Mesothelial cell of epicardium (in vitro differentiated cells): ENCODE data around the gene SRGAP2C. TPM values are rescaled to one million over a fixed set of nuclear protein-coding genes. Genes with fewer than 3 reads are reported as not detected.
"Not testable (repeated sequence)": the region's sequence is repeated elsewhere in the genome, so short reads cannot be mapped to it uniquely, and the experiment has no call there.

Experiments
- DNase-seq, 2 experiments: peaks; one replicate each; pipeline ENCODE4 v3.0.0; 2021; ENCODE audit warnings: low spot score in 2 of 2; ENCODE audit not compliant: unreplicated experiment in 2 of 2
- H3K27ac Mint-ChIP-seq: 2 replicates; pipeline ENCODE4 v1.8.0; 2021; ENCODE audit warnings: mixed read lengths
- H3K27me3 Mint-ChIP-seq: 2 replicates; pipeline ENCODE4 v1.8.0; 2021; ENCODE audit warnings: low read depth, mixed read lengths
- H3K36me3 Mint-ChIP-seq: 2 replicates; pipeline ENCODE4 v1.8.0; 2021; ENCODE audit warnings: mixed read lengths
- H3K4me1 Mint-ChIP-seq: 2 replicates; pipeline ENCODE4 v1.8.0; 2021; ENCODE audit warnings: mixed read lengths
- H3K4me3 Mint-ChIP-seq: 2 replicates; pipeline ENCODE4 v1.8.0; 2021; ENCODE audit warnings: mild to moderate bottlenecking, moderate library complexity, mixed read lengths
- H3K9me3 Mint-ChIP-seq: 2 replicates; pipeline ENCODE4 v1.8.0; 2021; ENCODE audit warnings: mixed read lengths
- total RNA-seq: library from RNA; stranded (reverse); gene quantifications from 3 replicates; pipeline ENCODE4 v1.2.1, GENCODE V29; 2021

SRGAP2C gene
- total RNA-seq, 1 donor from 2014 or later: 20.9 TPM

DNA sequence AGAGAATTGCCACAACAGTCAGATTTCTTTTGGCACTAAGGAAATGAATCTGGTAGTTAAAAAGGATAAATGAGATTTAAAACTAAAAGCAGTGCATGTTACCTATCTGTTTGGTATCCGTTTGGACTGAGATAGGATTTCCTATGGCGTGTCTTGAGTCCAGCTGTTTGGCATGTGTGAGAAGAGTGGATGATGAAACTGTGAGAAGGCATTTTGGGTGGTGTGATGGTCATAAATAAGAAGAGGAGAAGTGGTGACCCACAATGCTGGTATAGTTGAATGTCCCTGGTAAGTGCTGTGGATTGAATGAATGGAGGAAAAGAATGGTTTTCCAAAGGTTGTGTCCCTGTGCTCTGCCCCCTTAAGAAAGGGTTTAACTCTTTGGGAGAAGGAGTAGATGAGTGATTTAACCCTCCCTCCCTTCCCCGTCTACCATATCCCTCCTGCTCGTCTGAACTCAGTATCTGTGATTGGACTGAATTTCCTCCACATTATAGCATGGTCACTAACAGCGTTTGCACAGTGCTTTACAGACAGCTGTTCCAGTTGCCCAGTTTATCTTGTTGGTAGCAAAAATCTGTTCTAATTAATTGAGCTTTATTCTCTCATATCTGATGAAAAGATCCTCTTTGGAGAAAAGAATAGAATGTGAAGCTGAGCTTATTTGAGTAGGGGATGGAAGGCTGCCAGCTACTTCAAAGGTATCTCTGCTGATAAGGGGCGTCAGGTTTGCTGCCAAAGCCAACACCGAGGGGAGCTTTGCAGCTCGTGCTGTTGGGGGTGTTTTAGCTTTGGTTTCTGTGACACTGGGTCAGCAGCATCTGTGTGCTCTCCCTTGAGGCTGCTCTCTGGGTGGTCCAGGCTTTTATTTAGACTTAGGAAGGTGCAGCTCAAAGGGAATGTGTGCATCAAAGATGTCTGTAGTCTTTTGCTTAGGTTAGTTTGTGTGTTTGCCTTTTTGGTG lies 148.1 kb downstream of the SRGAP2C start:
- H3K27ac Mint-ChIP-seq, H3K9me3 Mint-ChIP-seq, H3K4me1 Mint-ChIP-seq, H3K36me3 Mint-ChIP-seq, H3K4me3 Mint-ChIP-seq, H3K27me3 Mint-ChIP-seq, DNase-seq: not testable (repeated sequence)

DNA sequence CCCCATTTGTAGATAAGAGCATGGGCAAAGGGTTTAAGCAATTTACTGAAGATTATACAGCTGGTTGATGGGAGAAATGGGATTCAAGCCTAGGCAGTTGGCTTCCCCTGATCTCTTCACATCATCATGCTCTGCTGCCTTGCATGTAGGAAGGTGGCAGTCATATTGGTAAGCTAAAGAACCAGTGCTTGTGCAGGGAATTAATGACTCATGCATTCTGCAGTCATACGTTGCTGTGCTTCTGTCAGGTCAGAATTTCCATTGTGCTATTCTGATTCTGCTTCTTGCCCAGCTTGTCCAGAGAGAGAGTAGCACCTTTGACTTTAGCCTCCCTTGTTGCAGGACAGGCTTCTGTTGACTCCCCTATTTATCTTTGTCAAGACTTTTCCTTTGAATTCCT lies 153.2 kb downstream of the SRGAP2C start:
- not testable (repeated sequence) for H3K27ac Mint-ChIP-seq, H3K4me3 Mint-ChIP-seq, DNase-seq, H3K27me3 Mint-ChIP-seq, H3K9me3 Mint-ChIP-seq, H3K4me1 Mint-ChIP-seq, H3K36me3 Mint-ChIP-seq

DNA sequence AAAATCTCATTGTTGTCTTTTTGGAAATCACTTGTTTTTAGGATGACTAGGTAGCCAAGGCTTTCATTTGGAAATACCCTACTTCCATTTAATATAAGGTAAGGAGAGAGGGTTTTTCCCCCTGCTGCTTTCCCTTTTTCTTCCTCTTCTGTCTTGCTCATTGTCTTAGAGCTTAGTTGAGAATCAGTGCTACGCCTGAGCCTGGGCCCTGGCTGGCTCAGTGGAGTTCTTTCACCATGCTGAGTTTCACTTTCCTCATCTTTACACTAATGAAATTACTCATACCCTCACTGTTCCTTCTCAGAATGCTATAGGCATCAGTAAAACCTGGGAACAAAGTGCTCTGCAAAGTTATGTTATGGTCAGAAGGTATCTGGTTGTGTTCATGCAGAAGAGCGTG lies 154.8 kb downstream of the SRGAP2C start:
- H3K9me3 Mint-ChIP-seq, H3K4me3 Mint-ChIP-seq, H3K4me1 Mint-ChIP-seq, DNase-seq, H3K27ac Mint-ChIP-seq, H3K27me3 Mint-ChIP-seq, H3K36me3 Mint-ChIP-seq: not testable (repeated sequence)

DNA sequence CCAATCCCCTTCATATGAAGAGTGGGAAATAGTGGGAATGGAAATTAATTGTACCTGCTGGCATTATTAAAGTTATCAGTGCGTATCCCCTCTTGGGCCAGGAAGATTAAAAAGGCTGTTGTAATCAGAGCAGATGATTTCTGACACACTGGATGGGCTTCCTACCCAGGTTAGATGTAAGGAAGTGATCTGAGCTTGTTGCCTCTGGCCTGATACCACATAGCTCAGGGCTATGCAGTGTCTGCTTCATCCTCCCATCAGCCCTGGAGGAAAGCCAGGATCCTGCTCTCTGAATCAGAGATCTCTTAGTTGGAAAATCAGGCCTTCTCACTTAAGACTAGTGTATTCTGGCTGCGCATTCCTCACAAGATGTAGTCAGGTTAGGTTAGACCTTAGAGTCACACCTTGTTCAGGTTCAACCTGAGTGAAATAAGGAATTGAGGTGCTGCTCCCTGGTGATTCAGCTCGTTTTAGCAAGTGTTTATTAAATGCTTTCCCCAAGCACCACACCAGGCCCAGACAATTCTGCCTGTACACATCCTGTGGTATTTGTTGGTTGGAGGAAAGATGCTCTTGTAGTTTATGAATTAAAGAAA lies 158.6 kb downstream of the SRGAP2C start:
- not testable (repeated sequence) for H3K4me3 Mint-ChIP-seq, H3K9me3 Mint-ChIP-seq, DNase-seq, H3K4me1 Mint-ChIP-seq, H3K27me3 Mint-ChIP-seq, H3K27ac Mint-ChIP-seq, H3K36me3 Mint-ChIP-seq

DNA sequence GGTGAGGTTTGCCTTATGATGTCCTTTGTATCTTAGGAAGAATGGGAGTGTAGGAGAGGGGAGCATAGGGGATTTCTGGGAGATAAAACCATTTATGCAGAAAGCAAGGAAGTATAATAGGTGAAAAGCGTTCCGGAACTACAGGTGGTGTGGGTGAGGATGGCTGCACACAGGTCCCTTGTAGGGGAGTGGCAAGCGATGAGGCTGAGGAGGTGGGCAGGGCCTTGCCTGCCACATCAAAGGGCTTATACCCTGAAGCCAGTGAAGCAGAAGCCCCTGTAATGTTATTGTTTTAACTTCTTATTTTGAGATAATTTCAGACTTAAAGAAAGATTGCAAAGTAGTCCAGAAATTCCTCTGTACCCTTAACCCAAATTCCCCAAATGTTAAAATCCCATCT lies 159.6 kb downstream of the SRGAP2C start:
- H3K4me3 Mint-ChIP-seq, H3K27me3 Mint-ChIP-seq, H3K36me3 Mint-ChIP-seq, DNase-seq, H3K27ac Mint-ChIP-seq, H3K9me3 Mint-ChIP-seq, H3K4me1 Mint-ChIP-seq: not testable (repeated sequence)

DNA sequence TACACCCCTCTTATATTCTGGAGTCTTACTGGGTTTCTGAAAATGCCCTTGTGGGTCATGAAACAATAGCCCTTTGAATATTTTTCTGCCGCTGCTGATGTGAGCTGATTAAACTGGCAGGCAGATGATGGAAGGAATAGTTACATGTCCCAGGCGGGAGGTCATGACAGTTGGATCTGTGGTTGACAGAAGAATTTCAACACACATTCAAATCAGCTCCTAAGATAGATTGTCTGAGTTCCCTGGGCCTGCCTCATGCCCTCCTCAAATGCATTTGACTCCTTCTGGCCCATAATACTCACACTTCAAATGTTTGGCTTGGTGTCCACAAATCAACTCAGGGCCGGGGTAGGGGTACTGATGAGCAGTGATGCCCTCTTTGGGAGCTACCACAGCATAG lies 161.9 kb downstream of the SRGAP2C start:
- not testable (repeated sequence) for H3K27ac Mint-ChIP-seq, H3K36me3 Mint-ChIP-seq, DNase-seq, H3K27me3 Mint-ChIP-seq, H3K4me3 Mint-ChIP-seq, H3K9me3 Mint-ChIP-seq, H3K4me1 Mint-ChIP-seq

DNA sequence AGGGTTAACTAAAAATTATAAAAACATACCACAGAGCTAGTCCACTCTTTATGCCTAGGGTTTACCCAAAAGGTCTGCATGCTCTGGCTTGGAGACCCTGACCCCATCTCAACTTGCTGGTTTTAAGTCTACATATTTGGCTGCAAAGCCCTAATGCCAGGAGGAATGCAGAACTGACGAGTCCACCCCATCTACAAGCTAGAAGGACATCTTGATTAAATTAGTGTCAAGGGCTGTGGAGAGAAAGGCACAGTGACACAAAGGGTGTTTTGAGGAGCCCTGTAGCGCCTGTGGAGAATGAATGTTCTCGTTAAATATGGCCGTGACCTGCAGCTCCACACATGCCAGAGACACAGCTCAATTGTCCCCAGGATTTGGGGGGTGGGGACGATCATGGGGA lies 162.7 kb downstream of the SRGAP2C start:
- H3K4me1 Mint-ChIP-seq: not testable (repeated sequence)

DNA sequence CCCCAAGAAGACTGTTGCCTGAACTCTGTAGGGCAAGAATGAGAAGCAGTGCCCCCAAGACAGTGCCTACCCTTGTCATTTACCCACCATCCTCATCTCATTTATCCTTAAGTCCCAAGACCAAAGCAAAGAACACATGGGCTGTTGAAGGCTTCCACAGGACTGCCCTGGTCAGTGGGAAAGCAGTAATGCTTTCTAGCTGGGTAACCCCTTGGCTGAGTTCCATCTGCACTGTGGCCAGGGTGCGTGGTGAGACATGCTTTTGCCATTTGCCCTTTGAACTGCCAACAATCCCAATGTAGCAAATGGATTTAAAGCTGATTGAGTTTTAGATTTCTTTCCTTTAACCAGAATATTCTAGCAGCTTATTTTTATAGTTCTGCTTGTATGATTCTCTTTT lies 163.3 kb downstream of the SRGAP2C start:
- H3K27ac Mint-ChIP-seq, H3K4me3 Mint-ChIP-seq, H3K4me1 Mint-ChIP-seq, H3K36me3 Mint-ChIP-seq, H3K27me3 Mint-ChIP-seq, H3K9me3 Mint-ChIP-seq, DNase-seq: not testable (repeated sequence)

More for the DNA sequence above, 162.7 kb downstream of the SRGAP2C start:
- not testable (repeated sequence) for H3K27me3 Mint-ChIP-seq, H3K36me3 Mint-ChIP-seq, H3K4me3 Mint-ChIP-seq, H3K27ac Mint-ChIP-seq, H3K9me3 Mint-ChIP-seq, DNase-seq

DNA sequence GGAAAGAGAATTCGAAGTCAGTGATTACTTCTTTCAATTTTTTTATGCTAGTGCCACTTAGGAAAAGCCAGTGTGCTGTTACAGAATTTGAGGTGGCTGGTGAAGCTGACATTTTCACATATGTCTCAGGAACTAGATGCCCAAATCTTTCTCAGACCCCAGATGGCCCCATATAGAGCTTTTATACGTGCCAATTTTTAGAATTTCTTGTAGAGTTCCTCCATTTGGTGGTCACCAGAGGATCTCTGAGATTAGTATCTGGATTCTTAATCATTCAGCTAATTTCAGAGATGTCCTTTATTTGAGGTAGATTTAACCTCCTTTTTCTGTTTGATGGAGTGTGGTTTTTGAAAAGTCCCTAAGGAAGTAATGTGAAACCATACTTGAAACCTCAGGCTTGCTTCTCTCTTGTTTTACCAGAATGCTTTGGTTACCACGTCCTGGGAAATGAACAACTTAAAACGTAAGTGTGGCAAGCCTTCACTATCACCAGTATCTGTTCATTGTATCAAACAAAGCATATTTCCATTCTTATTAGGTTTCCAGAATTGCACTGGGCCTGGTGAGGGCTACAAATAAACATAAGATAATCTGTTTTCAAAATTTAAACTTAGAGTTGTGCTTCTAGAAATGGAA lies 164.7 kb downstream of the SRGAP2C start:
- not testable (repeated sequence) for H3K27ac Mint-ChIP-seq, H3K4me1 Mint-ChIP-seq

DNA sequence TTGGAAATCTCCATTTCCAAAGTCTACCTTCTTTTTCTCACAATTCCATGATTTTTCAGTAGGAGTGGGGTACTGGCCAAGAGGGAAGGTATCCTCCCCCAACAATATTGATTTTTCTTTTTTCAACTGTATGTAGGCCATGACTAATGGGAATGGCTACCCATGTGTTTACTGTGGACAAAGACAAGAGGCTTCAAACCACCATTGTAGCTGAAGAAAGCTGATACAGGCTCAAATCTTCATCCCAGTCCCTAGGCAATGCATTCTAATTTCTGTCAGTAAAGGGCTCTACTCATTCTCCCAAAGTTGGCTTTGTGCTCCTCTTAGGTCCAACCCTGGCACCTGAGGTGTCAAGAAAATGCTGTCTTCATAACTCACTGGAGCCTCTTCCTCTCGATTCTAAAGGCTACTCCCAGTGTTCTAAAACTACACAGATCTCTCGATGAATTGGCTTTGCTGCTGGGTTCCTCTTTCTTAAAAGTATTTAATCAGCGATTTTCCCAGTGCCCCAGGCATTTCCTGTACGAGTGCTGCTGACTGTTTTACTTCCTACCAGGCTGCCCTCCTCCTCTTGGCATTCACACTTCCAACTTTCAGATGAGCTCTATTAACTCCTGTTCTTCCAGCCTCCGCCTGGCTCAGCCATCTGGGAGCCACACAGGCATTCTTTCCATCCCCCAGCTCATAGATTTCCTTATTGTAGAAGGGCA lies 171.1 kb downstream of the SRGAP2C start:
- H3K36me3 Mint-ChIP-seq, H3K4me1 Mint-ChIP-seq, H3K9me3 Mint-ChIP-seq, DNase-seq, H3K27me3 Mint-ChIP-seq, H3K4me3 Mint-ChIP-seq, H3K27ac Mint-ChIP-seq: not testable (repeated sequence)

More for the DNA sequence above, 164.7 kb downstream of the SRGAP2C start:
- not testable (repeated sequence) for H3K4me3 Mint-ChIP-seq, DNase-seq, H3K9me3 Mint-ChIP-seq, H3K27me3 Mint-ChIP-seq, H3K36me3 Mint-ChIP-seq

DNA sequence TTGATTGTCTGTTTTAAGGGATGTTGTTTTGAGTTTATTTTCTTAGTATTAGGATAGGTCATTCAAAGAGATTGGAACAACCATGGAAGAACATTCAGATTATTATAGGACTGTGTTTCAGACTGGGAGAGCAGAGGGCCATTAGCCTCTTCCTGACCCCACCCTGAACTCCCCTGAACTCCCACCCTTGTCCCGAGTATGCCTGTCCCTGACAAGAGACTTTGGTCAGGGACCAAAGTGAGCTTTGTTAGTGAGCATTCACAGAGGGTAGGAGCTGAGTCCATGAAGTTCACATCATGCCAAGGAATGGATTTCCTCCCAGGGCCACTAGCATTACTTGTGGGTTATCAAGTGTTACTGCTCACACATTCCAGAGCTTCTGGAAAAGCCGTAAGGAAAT lies 172.0 kb downstream of the SRGAP2C start:
- H3K9me3 Mint-ChIP-seq, H3K4me3 Mint-ChIP-seq, DNase-seq, H3K27ac Mint-ChIP-seq, H3K27me3 Mint-ChIP-seq, H3K36me3 Mint-ChIP-seq, H3K4me1 Mint-ChIP-seq: not testable (repeated sequence)

DNA sequence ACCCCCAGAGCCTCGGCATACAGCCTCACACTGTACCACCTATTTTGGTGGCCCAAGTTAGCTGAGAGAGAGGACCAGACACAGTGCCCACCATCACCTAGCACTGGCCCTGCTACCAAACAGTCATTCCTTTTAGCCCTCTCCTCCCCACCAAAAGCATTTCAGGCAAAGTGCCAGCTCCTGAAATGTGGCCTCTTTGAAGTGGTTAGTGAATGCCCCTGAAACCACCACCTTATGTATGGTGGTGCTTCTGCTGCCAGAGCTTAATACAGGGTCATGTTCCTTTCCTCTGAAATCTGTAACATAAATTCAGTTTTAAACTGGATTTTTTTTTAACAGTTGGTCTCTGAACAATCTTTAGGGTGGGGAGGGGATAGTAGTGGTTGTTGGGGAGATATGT lies 175.8 kb downstream of the SRGAP2C start:
- H3K9me3 Mint-ChIP-seq, H3K27me3 Mint-ChIP-seq: not testable (repeated sequence)

DNA sequence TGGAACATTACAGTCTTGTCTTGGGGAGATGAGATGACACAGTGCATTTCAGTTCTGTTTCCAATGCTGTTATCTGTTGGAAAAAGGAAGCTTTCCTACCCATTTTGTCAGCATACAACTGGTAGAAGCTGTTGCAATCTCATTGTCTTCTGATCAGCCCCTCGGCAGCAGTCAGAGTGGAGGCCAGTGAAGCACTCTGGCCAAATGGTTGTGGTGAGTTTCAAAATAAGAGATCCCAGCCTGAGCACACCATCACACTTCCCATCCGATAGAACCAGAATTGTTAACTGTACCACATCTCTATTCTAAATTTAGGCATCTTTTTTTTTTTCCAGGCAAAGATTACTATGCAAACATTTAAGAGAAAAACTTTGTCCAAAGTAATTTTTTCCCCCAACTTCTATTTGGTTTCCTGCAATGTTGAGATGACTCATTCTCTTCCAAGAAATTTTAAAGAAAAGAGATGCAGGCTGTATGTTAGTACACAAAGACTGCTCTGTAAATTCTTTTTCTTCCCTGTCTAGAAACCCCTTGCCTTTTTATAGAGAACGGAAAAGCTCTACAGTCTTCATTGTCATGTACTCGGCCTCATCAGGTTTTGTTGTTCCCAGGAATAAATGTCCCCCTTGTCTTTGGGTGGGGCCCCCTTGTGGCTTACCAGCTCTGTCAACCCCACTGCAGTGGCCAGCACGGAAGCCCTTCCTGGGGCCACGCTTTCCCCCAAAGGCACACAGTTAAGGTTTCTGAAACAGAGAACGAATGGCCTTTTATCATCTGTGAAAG lies 176.9 kb downstream of the SRGAP2C start:
- H3K36me3 Mint-ChIP-seq, DNase-seq, H3K4me3 Mint-ChIP-seq, H3K9me3 Mint-ChIP-seq, H3K27ac Mint-ChIP-seq, H3K4me1 Mint-ChIP-seq, H3K27me3 Mint-ChIP-seq: not testable (repeated sequence)

More for the DNA sequence above, 175.8 kb downstream of the SRGAP2C start:
- not testable (repeated sequence) for DNase-seq, H3K27ac Mint-ChIP-seq, H3K36me3 Mint-ChIP-seq, H3K4me1 Mint-ChIP-seq, H3K4me3 Mint-ChIP-seq
